ENCODE measurements around the gene CAPN10. TPM values are rescaled to one million over a fixed set of nuclear protein-coding genes. Genes with fewer than 3 reads are reported as not detected.

CAPN10 gene
- polyA plus RNA-seq, 1 donor (not counting 4 experiments of a cell fraction or from before 2014, with no cell fraction given): 7.1 TPM

DNA sequence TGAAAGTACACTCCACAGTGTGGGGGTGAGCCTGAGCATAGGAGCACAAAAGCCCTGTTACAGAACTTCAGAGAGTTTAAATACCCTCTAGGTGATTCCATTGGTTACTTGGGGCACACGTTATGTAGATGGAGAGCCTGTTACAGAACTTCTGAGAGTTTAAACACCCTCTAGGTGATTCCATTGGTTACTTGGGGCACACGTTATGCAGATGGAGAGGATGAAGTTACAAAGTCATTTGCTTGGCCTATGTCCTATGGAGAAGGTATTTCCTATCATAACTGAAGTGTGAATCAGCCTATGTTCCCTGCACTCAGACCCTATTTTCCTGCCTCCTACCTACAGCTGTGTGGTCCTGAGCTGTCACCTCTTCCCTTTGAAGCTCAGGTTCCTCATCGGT lies 3.8 kb upstream of the CAPN10 start:
- Histone ChIP-seq H3K4me1 (ENCODE audit: control insufficient read depth, extremely low read depth, insufficient read depth, low read length) (peaks cover 48% of the 10 kb centered on the region), H3K4me2 (ENCODE audit: control insufficient read depth, extremely low read depth, insufficient read depth, low read depth, low read length) (no peak overlapping the region), H3K9ac (ENCODE audit: control insufficient read depth, extremely low read depth, insufficient read depth, low read length) (no peak overlapping the region), H3K36me3 (ENCODE audit: control insufficient read depth in 2 of 2, extremely low read depth in 1 of 2, insufficient read depth in 2 of 2, low read length in 2 of 2) (peaks cover 0 to 6% of the 10 kb centered on the region in 2 experiments), H4K20me1 (ENCODE audit: control insufficient read depth, extremely low read depth, insufficient read depth, low read length) (peaks cover 23% of the 10 kb centered on the region), H3K9me3 (ENCODE audit: control insufficient read depth, low read depth, low read length) (no peaks in the 10 kb centered on the region), H3K4me3 (ENCODE audit: control insufficient read depth in 2 of 3, extremely low read depth in 1 of 3, insufficient read depth in 2 of 3, low read depth in 1 of 3, low read length in 3 of 3) (no peak overlapping the region), H2AFZ (ENCODE audit: control insufficient read depth, low read length) (no peak overlapping the region), H3K79me2 (ENCODE audit: control insufficient read depth, insufficient read depth, low read length) (peaks cover 42% of the 10 kb centered on the region), H3K27me3 (ENCODE audit: control insufficient read depth, extremely low read depth, insufficient read depth, low read length) (no peaks in the 10 kb centered on the region), H3K9me1 (ENCODE audit: control insufficient read depth, extremely low read depth, insufficient read depth, low read length) (peaks cover 8% of the 10 kb centered on the region), H3K27ac (ENCODE audit: control insufficient read depth, insufficient read depth, low read length) (no peak overlapping the region)
- TF ChIP-seq EZH2 (IDR thresholded peaks at IDR 0.05; ENCODE audit: low read length) (no peak), CTCF (optimal IDR thresholded peaks at IDR 0.05 in 1 of 3, IDR thresholded peaks at IDR 0.05 in 1 of 3, conservative IDR thresholded peaks at IDR 0.05 in 1 of 3; ENCODE audit: extremely low read depth in 1 of 3, insufficient read depth in 2 of 3, low read length in 3 of 3) (no peak)
- FAIRE-seq (no peak), DNase-seq (ENCODE audit: low read depth, low spot score) (no peak)
- dilution Hi-C loops (cut with MboI; ENCODE audit: extremely low pct_ligation_motif_present, low sequenced_read_pairs): no loop called here

DNA sequence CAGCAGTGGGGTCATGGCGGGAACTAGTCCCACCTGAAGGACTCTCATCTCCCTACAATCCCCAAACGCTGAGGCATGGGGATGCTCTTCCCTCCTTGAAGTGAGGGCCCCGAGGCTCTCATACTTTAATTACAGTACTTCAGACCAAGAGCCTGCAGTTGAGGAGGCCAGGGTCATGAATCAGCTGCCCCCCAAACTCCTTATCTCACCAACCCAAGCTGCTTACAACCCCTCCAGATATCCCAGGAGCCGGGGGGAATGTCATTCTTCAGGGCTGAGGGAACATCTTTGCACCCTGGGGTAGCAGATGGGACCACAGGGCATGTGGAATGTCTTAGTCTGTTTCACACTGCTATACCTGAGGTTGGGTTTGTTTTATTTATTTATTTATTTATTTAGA lies 2.8 kb upstream of the CAPN10 start:
- DNase-seq (ENCODE audit: low read depth, low spot score): no peak
- H3K4me3 ChIP-seq (ENCODE audit: control insufficient read depth in 2 of 3, extremely low read depth in 1 of 3, insufficient read depth in 2 of 3, low read depth in 1 of 3, low read length in 3 of 3): no peak overlapping the region
- no peaks in the 10 kb centered on the region for H3K9me3 ChIP-seq (ENCODE audit: control insufficient read depth, low read depth, low read length)
- H3K9me1 ChIP-seq (ENCODE audit: control insufficient read depth, extremely low read depth, insufficient read depth, low read length): peaks cover 11% of the 10 kb centered on the region
- peaks cover 52% of the 10 kb centered on the region for H3K79me2 ChIP-seq (ENCODE audit: control insufficient read depth, insufficient read depth, low read length)
- TF ChIP-seq EZH2 (IDR thresholded peaks at IDR 0.05; ENCODE audit: low read length): no peak
- peaks cover 53% of the 10 kb centered on the region for H3K4me1 ChIP-seq (ENCODE audit: control insufficient read depth, extremely low read depth, insufficient read depth, low read length)
- peaks cover 0 to 6% of the 10 kb centered on the region in 2 experiments for H3K36me3 ChIP-seq (ENCODE audit: control insufficient read depth in 2 of 2, extremely low read depth in 1 of 2, insufficient read depth in 2 of 2, low read length in 2 of 2)
- no peak overlapping the region for H3K4me2 ChIP-seq (ENCODE audit: control insufficient read depth, extremely low read depth, insufficient read depth, low read depth, low read length)
- peaks cover 24% of the 10 kb centered on the region for H4K20me1 ChIP-seq (ENCODE audit: control insufficient read depth, extremely low read depth, insufficient read depth, low read length)
- dilution Hi-C loops (cut with MboI; ENCODE audit: extremely low pct_ligation_motif_present, low sequenced_read_pairs): no loop called here
- no peaks in the 10 kb centered on the region for H3K27me3 ChIP-seq (ENCODE audit: control insufficient read depth, extremely low read depth, insufficient read depth, low read length)
- no peak overlapping the region for H3K9ac ChIP-seq (ENCODE audit: control insufficient read depth, extremely low read depth, insufficient read depth, low read length)
- H2AFZ ChIP-seq (ENCODE audit: control insufficient read depth, low read length): no peak overlapping the region
- H3K27ac ChIP-seq (ENCODE audit: control insufficient read depth, insufficient read depth, low read length): no peak overlapping the region
- FAIRE-seq: no peak

DNA sequence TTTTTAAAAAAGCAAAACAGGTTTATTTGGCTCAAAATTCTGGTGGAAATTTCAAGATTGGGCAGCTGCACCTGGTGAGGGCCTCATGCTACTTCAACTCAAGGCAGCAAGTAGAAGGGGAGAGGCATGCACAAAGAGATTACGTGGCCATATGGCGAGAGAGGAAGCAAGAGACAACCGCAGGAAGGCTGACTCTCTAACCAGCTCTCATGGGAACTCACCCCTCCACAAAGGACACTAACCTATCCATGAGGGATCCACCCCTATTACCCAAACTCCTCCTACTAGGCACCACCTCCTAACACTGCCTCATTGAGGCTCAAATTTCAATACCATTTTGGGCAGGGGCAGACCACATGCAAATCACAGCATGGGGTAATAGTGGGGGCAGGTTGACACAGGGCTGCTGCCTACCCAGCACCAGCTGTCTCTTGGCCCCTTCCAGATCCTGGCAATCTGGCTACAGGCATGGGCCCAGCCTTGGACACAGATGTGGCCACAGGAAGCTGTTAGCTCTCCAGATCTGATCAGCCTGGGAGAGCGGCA lies 2.0 kb upstream of the CAPN10 start:
- peaks cover 54% of the 10 kb centered on the region for H3K79me2 ChIP-seq (ENCODE audit: control insufficient read depth, insufficient read depth, low read length)
- peak overlapping the region; percentile 89 for H3K9ac ChIP-seq (ENCODE audit: control insufficient read depth, extremely low read depth, insufficient read depth, low read length)
- H3K36me3 ChIP-seq (ENCODE audit: control insufficient read depth in 2 of 2, extremely low read depth in 1 of 2, insufficient read depth in 2 of 2, low read length in 2 of 2): peaks cover 0 to 6% of the 10 kb centered on the region in 2 experiments
- peak overlapping the region; percentile 82 for H3K27ac ChIP-seq (ENCODE audit: control insufficient read depth, insufficient read depth, low read length)
- H3K9me3 ChIP-seq (ENCODE audit: control insufficient read depth, low read depth, low read length): no peaks in the 10 kb centered on the region
- H3K4me3 ChIP-seq (ENCODE audit: control insufficient read depth in 2 of 3, extremely low read depth in 1 of 3, insufficient read depth in 2 of 3, low read depth in 1 of 3, low read length in 3 of 3): peak overlapping the region in 2 of 3 experiments; percentile 85 to 87
- peaks cover 46% of the 10 kb centered on the region for H3K4me1 ChIP-seq (ENCODE audit: control insufficient read depth, extremely low read depth, insufficient read depth, low read length)
- H3K27me3 ChIP-seq (ENCODE audit: control insufficient read depth, extremely low read depth, insufficient read depth, low read length): no peaks in the 10 kb centered on the region
- no peak for FAIRE-seq
- H4K20me1 ChIP-seq (ENCODE audit: control insufficient read depth, extremely low read depth, insufficient read depth, low read length): peaks cover 23% of the 10 kb centered on the region
- no peak for DNase-seq (ENCODE audit: low read depth, low spot score)
- dilution Hi-C loops (cut with MboI; ENCODE audit: extremely low pct_ligation_motif_present, low sequenced_read_pairs): no loop called here
- TF ChIP-seq CTCF (optimal IDR thresholded peaks at IDR 0.05 in 1 of 3, IDR thresholded peaks at IDR 0.05 in 1 of 3, conservative IDR thresholded peaks at IDR 0.05 in 1 of 3; ENCODE audit: extremely low read depth in 1 of 3, insufficient read depth in 2 of 3, low read length in 3 of 3) (no peak), EZH2 (IDR thresholded peaks at IDR 0.05; ENCODE audit: low read length) (no peak)
- H3K9me1 ChIP-seq (ENCODE audit: control insufficient read depth, extremely low read depth, insufficient read depth, low read length): peaks cover 7% of the 10 kb centered on the region
- H3K4me2 ChIP-seq (ENCODE audit: control insufficient read depth, extremely low read depth, insufficient read depth, low read depth, low read length): peak overlapping the region; percentile 69
- no peak overlapping the region for H2AFZ ChIP-seq (ENCODE audit: control insufficient read depth, low read length)

Data from keratinocyte (primary cell).